MM.1S (cell line): ENCODE results near the gene EPB41L2.

ENCODE experiments used
- DNase-seq: peaks from one replicate; pipeline ENCODE4 v3.0.0-alpha.2; 2015
- H2AFZ ChIP-seq: fragments of 300-600 bp; sonication (generic); 2 replicates; pipeline ENCODE4 v1.6.0; 2016; ENCODE audit warnings: antibody characterized with exemption, low read length
- H3F3A ChIP-seq: fragments of 300-600 bp; sonication (generic); 2 replicates; pipeline ENCODE4 v1.6.1; 2016; ENCODE audit warnings: mild to moderate bottlenecking, antibody characterized with exemption, low read length, moderate library complexity, mixed read lengths; ENCODE audit not compliant: insufficient read depth
- H3K27ac ChIP-seq: fragments of 300-600 bp; sonication (generic); 2 replicates; pipeline ENCODE4 v1.5.1; 2016; ENCODE audit warnings: mild to moderate bottlenecking, low read length
- H3K27me3 ChIP-seq: fragments of 300-600 bp; sonication (generic); replicated peaks from 2 replicates; pipeline ENCODE4 v1.6.0; 2016; ENCODE audit warnings: low read length; ENCODE audit not compliant: insufficient read depth
- H3K36me3 ChIP-seq: fragments of 300-600 bp; sonication (generic); replicated peaks from 2 replicates; pipeline ENCODE4 v1.6.1; 2016; ENCODE audit warnings: mild to moderate bottlenecking, low read length, mixed read lengths; ENCODE audit not compliant: insufficient read depth
- H3K4me1 ChIP-seq: fragments of 300-600 bp; sonication (generic); 2 replicates; pipeline ENCODE4 v1.6.1; 2016; ENCODE audit warnings: low read length, mixed read lengths
- H3K4me2 ChIP-seq: fragments of 300-600 bp; sonication (generic); 2 replicates; pipeline ENCODE4 v1.6.0; 2016; ENCODE audit warnings: low read depth, low read length
- H3K4me3 ChIP-seq: fragments of 300-600 bp; sonication (generic); 2 replicates; pipeline ENCODE4 v1.5.1; 2016; ENCODE audit warnings: low read length, mixed read lengths
- H3K79me2 ChIP-seq: fragments of 300-600 bp; sonication (generic); 2 replicates; pipeline ENCODE4 v1.6.1; 2016; ENCODE audit warnings: mixed run types, low read length, mixed read lengths
- H3K9ac ChIP-seq: fragments of 300-600 bp; sonication (generic); 2 replicates; pipeline ENCODE4 v1.6.1; 2016; ENCODE audit warnings: low read length, mixed read lengths
- H3K9me2 ChIP-seq: fragments of 300-600 bp; sonication (generic); replicated peaks from 2 replicates; pipeline ENCODE4 v1.6.1; 2016; ENCODE audit warnings: mild to moderate bottlenecking, low read length, mixed read lengths; ENCODE audit not compliant: insufficient read depth
- H3K9me3 ChIP-seq: fragments of 300-600 bp; sonication (generic); replicated peaks from 2 replicates; pipeline ENCODE4 v1.6.1; 2016; ENCODE audit warnings: mild to moderate bottlenecking, low read length, mixed read lengths; ENCODE audit not compliant: insufficient read depth
- H4K20me1 ChIP-seq: fragments of 300-600 bp; sonication (generic); 2 replicates; pipeline ENCODE4 v1.6.1; 2016; ENCODE audit warnings: mild to moderate bottlenecking, low read length, moderate library complexity, mixed read lengths; ENCODE audit not compliant: insufficient read depth
- EZH2 ChIP-seq: fragments of 300-600 bp; sonication (generic); optimal IDR thresholded peaks from 2 replicates; pipeline ENCODE3; 2017; ENCODE audit warnings: low read depth, mild to moderate bottlenecking, antibody characterized with exemption, low read length, mixed read lengths
- EZH2phosphoT487 ChIP-seq: fragments of 300-600 bp; sonication (generic); IDR thresholded peaks from 2 replicates; pipeline ENCODE4 v1.6.1; 2018; ENCODE audit warnings: antibody characterized with exemption, low read length
- TF ChIP-seq, protein P1 (sequence below): fragments of 300-600 bp; sonication (generic); IDR thresholded peaks from 2 replicates; pipeline ENCODE4 v1.5.1; 2016; ENCODE audit warnings: antibody characterized with exemption, low read length, mixed read lengths

The EPB41L2 gene

GRCh38 chr6:131035582-131035981, 27.5 kb downstream of the EPB41L2 start:
- Histone ChIP-seq H3K4me1 (no peaks in the 10 kb centered on the region), H3K79me2 (0 out of 2 replicates have a peak, but pooled peaks cover 6% of the 10 kb centered on the region)

DNA sequence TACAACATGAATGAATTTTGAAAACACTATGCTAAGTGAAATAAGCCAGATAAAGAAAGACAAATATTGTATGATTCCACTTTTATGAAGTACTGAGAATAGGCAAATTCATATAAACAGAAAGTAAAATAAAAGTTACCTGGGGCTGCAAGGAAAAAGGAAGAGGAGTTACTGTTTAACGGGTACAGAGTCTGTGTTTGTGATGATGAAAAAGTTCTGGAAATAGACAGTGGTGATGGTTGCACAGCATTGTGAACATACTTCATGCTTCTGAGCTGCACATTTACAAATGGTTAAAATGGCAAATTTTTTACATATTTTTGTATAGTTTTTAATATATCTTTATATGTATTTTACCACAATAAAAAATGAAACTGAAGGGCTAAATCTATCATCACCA, 29.4 kb downstream of the EPB41L2 start:
- H3K4me3 ChIP-seq, result no peak overlapping the region
- H2AFZ ChIP-seq, result no peak overlapping the region
- no peak for DNase-seq
- H3K79me2 ChIP-seq, result no peaks in the 10 kb centered on the region
- H3K27ac ChIP-seq, result no peak overlapping the region
- no peak overlapping the region for H3K4me2 ChIP-seq
- H3K27me3 ChIP-seq, result no peaks in the 10 kb centered on the region
- no peaks in the 10 kb centered on the region for H3F3A ChIP-seq
- H3K9ac ChIP-seq, result no peak overlapping the region
- no peaks in the 10 kb centered on the region for H3K9me2 ChIP-seq
- H3K36me3 ChIP-seq, result no peaks in the 10 kb centered on the region
- no peaks in the 10 kb centered on the region for H3K4me1 ChIP-seq
- no peaks in the 10 kb centered on the region for H3K9me3 ChIP-seq
- no peaks in the 10 kb centered on the region for H4K20me1 ChIP-seq
- TF ChIP-seq EZH2, result no peak
- TF ChIP-seq, protein P1, sequence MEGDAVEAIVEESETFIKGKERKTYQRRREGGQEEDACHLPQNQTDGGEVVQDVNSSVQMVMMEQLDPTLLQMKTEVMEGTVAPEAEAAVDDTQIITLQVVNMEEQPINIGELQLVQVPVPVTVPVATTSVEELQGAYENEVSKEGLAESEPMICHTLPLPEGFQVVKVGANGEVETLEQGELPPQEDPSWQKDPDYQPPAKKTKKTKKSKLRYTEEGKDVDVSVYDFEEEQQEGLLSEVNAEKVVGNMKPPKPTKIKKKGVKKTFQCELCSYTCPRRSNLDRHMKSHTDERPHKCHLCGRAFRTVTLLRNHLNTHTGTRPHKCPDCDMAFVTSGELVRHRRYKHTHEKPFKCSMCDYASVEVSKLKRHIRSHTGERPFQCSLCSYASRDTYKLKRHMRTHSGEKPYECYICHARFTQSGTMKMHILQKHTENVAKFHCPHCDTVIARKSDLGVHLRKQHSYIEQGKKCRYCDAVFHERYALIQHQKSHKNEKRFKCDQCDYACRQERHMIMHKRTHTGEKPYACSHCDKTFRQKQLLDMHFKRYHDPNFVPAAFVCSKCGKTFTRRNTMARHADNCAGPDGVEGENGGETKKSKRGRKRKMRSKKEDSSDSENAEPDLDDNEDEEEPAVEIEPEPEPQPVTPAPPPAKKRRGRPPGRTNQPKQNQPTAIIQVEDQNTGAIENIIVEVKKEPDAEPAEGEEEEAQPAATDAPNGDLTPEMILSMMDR, result no peak
- no peak for TF ChIP-seq EZH2phosphoT487

More at GRCh38 chr6:131035582-131035981, 27.5 kb downstream of the EPB41L2 start:
- no peak overlapping the region for H3K9ac ChIP-seq
- no peaks in the 10 kb centered on the region for H3K9me3 ChIP-seq
- no peak overlapping the region for H3K4me2 ChIP-seq
- no peak overlapping the region for H2AFZ ChIP-seq
- no peaks in the 10 kb centered on the region for H3K36me3 ChIP-seq
- H3K4me3 ChIP-seq, result no peak overlapping the region
- H3K9me2 ChIP-seq, result no peaks in the 10 kb centered on the region
- TF ChIP-seq, protein P1, result no peak
- TF ChIP-seq EZH2 (no peak), EZH2phosphoT487 (no peak)
- H3K27ac ChIP-seq, result no peak overlapping the region
- DNase-seq, result no peak
- H4K20me1 ChIP-seq, result no peaks in the 10 kb centered on the region
- H3K27me3 ChIP-seq, result no peaks in the 10 kb centered on the region
- H3F3A ChIP-seq, result no peaks in the 10 kb centered on the region

DNA sequence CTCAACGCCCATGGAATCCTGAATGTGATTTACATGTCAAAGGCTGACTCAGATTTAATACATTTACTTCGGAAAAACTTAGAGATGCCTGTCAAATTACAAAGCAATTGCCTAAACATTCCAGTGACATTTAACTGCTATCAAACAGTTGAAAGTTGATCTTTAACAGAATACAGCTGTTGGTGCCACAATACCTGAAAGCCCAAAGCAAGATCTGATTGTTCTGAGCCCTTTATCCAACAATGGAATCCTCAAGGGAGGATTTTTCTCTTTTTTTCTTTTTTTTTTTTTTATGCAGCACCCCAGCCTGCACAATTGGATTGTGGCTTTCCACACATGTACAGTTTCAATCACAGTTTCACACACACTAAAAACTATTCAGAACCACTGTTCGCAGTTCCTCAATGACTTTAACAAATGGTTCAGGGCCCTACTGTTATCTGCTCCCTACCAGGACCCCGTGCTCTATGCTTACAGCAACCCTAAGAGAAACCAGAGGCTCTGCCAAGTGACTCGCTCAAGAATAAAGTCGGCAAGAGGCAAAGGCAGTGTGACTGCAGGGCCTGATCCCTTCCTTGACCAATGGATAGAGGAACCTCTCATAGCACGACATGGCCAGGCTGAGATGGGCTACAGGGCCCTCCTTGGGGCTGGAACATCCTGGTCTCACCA, 33.3 kb downstream of the EPB41L2 start:
- Histone ChIP-seq H3K79me2 (no peaks in the 10 kb centered on the region), H3K27me3 (no peaks in the 10 kb centered on the region), H3K36me3 (no peaks in the 10 kb centered on the region), H3K9me2 (no peaks in the 10 kb centered on the region), H3K9ac (no peak overlapping the region), H3F3A (no peaks in the 10 kb centered on the region), H3K4me1 (no peaks in the 10 kb centered on the region), H3K4me2 (no peak overlapping the region), H4K20me1 (no peaks in the 10 kb centered on the region), H3K9me3 (no peaks in the 10 kb centered on the region), H3K27ac (no peak overlapping the region), H3K4me3 (no peak overlapping the region), H2AFZ (no peak overlapping the region)
- DNase-seq, result no peak
- TF ChIP-seq, protein P1, result no peak
- TF ChIP-seq EZH2 (no peak), EZH2phosphoT487 (no peak)
